Progenitor cell of endocrine pancreas (in vitro differentiated cells): ENCODE results near the gene DUSP3. TPM values are rescaled to one million over a fixed set of nuclear protein-coding genes. Genes with fewer than 3 reads are reported as not detected.

Experiments
- DNase-seq: peaks from one replicate; pipeline ENCODE4 v3.0.0; 2021; ENCODE audit warnings: low spot score; ENCODE audit not compliant: unreplicated experiment
- H3K27ac Mint-ChIP-seq: 2 replicates; pipeline ENCODE4 v1.8.0; 2021; ENCODE audit warnings: mild to moderate bottlenecking, moderate library complexity, mixed read lengths
- H3K27me3 Mint-ChIP-seq: 2 replicates; pipeline ENCODE4 v1.8.0; 2021; ENCODE audit warnings: mixed read lengths
- H3K36me3 Mint-ChIP-seq: 2 replicates; pipeline ENCODE4 v1.8.0; 2022; ENCODE audit warnings: mixed read lengths; ENCODE audit not compliant: insufficient read depth
- H3K4me1 Mint-ChIP-seq: 2 replicates; pipeline ENCODE4 v1.8.0; 2021; ENCODE audit warnings: low read depth, mixed read lengths
- H3K4me3 Mint-ChIP-seq: 2 replicates; pipeline ENCODE4 v1.8.0; 2021; ENCODE audit warnings: low read depth, mild to moderate bottlenecking, moderate library complexity, mixed read lengths
- H3K9me3 Mint-ChIP-seq: 2 replicates; pipeline ENCODE4 v1.8.0; 2021; ENCODE audit warnings: low read depth, mixed read lengths
- total RNA-seq: library from RNA; stranded (reverse); gene quantifications from 2 replicates; pipeline ENCODE4 v1.2.1, GENCODE V29; 2021
- TF ChIP-seq, protein P1 (sequence below): fragments of 200-600 bp; sonication (generic); IDR thresholded peaks from one replicate; pipeline ENCODE4 v1.5.0; 2021; ENCODE audit warnings: antibody characterized with exemption, mild to moderate bottlenecking; ENCODE audit not compliant: unreplicated experiment

The DUSP3 gene
- total RNA-seq, 1 donor from 2014 or later: 58.0 TPM

DNA sequence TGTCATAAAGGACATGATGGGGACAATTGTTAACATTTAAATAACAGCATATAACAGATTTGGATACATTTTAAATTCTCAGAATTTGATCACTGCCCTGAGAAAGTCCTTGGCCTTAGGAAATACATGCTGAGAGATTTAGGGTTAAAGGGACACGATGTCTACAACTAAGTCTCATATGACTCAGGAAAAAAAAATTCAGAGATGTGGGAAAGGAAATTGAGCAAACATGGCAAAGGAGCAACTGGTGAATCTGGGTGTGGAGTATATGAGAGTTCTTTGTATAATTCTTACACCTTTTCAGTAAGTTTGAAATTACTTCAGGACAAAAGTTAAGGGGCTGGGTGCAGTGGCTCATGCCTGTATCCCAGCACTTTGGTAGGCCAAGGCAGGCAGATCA is 35.9 kb upstream of the DUSP3 start:
- no peaks in the 10 kb centered on the region for H3K9me3 Mint-ChIP-seq
- no peaks in the 10 kb centered on the region for H3K27me3 Mint-ChIP-seq
- no peak overlapping the region for H3K4me3 Mint-ChIP-seq
- H3K27ac Mint-ChIP-seq: no peak overlapping the region
- H3K36me3 Mint-ChIP-seq: peaks cover 6% of the 10 kb centered on the region
- DNase-seq: no peak
- no peaks in the 10 kb centered on the region for H3K4me1 Mint-ChIP-seq
- TF ChIP-seq, protein P1, sequence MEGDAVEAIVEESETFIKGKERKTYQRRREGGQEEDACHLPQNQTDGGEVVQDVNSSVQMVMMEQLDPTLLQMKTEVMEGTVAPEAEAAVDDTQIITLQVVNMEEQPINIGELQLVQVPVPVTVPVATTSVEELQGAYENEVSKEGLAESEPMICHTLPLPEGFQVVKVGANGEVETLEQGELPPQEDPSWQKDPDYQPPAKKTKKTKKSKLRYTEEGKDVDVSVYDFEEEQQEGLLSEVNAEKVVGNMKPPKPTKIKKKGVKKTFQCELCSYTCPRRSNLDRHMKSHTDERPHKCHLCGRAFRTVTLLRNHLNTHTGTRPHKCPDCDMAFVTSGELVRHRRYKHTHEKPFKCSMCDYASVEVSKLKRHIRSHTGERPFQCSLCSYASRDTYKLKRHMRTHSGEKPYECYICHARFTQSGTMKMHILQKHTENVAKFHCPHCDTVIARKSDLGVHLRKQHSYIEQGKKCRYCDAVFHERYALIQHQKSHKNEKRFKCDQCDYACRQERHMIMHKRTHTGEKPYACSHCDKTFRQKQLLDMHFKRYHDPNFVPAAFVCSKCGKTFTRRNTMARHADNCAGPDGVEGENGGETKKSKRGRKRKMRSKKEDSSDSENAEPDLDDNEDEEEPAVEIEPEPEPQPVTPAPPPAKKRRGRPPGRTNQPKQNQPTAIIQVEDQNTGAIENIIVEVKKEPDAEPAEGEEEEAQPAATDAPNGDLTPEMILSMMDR: no peak

DNA sequence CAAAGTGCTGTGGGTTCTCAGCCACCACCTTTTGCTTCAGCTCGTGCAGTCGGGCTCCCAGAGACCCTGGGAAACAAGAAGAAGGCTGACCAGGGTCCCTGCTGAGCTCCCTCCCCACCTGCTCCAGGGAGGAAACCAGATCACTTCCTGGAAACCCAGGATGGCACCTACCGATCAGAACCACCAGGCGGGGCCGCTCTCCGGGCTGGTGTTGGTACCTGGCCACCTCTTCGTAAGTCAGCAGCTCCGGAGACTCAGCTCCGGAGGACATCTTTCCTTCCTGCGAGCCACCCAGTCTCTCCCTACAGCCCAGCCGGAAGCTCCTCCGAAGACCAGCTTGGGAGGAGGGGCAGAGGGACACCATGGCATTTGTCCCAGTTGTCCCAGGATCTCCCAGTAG is 35.2 kb upstream of the DUSP3 start:
- Mint-ChIP-seq H3K36me3 (peaks cover 8% of the 10 kb centered on the region), H3K27me3 (no peaks in the 10 kb centered on the region), H3K27ac (no peak overlapping the region), H3K4me1 (no peaks in the 10 kb centered on the region), H3K9me3 (no peaks in the 10 kb centered on the region), H3K4me3 (no peak overlapping the region)
- TF ChIP-seq, protein P1: peak; percentile 10
- DNase-seq: no peak

DNA sequence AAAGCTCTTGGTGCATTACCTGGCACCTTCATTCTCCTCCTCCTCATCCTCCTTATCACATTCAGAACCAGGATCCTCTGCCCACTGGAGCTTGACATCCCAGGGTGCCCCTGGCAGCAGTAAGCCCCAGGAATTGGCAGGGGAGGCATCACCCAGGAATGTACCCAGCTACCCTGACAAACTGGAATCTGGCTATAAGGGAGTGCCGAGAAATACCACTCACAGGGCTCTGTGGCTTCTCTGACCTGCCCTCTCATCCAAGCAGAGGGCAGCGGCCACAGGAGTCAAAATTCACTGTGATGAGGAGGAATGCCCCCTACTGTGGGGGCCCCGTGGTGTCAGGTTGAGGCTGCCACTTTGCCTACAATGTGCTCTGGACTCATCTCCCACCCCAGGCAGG is 34.6 kb upstream of the DUSP3 start:
- Mint-ChIP-seq H3K27ac (no peak overlapping the region), H3K9me3 (no peaks in the 10 kb centered on the region), H3K36me3 (peaks cover 8% of the 10 kb centered on the region), H3K27me3 (no peaks in the 10 kb centered on the region), H3K4me1 (no peaks in the 10 kb centered on the region), H3K4me3 (no peak overlapping the region)
- TF ChIP-seq, protein P1: no peak
- no peak for DNase-seq

DNA sequence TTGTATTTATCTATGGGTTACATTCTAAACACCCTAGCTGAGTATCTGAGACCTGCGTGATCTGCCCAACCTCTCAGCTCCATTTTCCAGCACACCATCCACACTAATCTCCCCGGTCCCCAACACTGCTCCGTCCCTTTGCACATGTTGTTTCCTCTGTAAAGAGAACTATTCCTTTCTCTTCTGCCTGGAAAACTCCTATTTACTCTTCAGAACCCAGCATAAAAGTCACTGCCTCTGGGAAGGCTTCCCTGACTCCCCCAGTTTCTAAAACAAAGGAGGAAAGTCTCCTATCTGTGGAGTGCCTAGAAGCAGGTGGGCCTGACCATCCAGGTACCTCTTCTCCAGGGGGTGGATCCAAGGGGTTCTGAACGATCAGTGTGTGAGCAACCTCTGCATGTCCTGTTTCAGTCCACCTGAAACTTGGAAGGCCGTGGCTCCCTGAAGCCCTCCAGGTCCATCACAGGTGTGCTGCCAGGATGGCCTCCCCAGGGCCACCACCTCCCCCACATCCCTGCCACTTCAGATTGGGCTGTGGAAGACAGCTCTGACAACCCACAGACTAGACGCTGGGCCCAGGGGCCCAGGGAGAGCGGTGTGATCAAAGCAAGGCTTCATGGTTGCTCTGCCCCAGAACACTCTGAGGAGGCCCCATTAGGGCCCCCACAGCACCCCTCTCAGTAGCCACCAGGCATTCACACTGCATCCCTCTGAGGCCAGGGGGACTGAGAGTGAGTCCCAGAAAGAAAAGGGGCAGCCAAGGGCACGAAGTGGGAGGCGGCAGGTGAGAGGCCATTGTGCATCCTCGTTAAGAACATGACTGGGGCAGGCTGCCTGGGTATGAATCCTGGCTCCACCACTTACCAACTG is 33.9 kb upstream of the DUSP3 start:
- no peaks in the 10 kb centered on the region for H3K27me3 Mint-ChIP-seq
- H3K27ac Mint-ChIP-seq: no peak overlapping the region
- no peak for DNase-seq
- TF ChIP-seq, protein P1: no peak
- H3K4me3 Mint-ChIP-seq: no peak overlapping the region
- no peaks in the 10 kb centered on the region for H3K4me1 Mint-ChIP-seq
- H3K9me3 Mint-ChIP-seq: no peaks in the 10 kb centered on the region
- peaks cover 8% of the 10 kb centered on the region for H3K36me3 Mint-ChIP-seq

DNA sequence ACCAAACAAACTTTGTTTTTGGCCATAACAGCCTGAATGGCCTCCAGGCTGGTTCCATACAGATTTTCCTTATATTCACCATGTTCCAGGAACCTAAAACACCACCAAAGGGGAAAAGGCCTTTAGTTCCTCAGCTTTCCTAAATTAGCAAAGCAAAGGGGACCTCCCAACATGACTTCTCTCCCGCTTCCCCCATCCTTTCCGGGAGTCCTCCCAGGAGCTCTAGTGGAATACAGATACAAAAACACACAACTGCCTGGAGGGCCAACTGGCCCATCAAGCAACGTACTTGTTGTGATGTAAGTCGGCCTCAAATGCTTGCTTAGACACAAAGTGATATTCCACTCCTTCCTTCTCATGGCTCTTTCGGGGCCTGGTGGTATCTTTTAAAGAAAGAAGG is 32.0 kb upstream of the DUSP3 start:
- H3K4me1 Mint-ChIP-seq: no peaks in the 10 kb centered on the region
- TF ChIP-seq, protein P1: no peak
- DNase-seq: no peak

More for the DNA sequence above, 32.0 kb upstream of the DUSP3 start:
- H3K27ac Mint-ChIP-seq: no peak overlapping the region
- no peaks in the 10 kb centered on the region for H3K27me3 Mint-ChIP-seq
- H3K9me3 Mint-ChIP-seq: no peaks in the 10 kb centered on the region
- H3K36me3 Mint-ChIP-seq: peaks cover 8% of the 10 kb centered on the region
- H3K4me3 Mint-ChIP-seq: no peak overlapping the region
